Measurements from ENCODE around the gene TTLL3.
"Not testable (repeated sequence)": the region's sequence is repeated elsewhere in the genome, so short reads cannot be mapped to it uniquely, and the experiment has no call there.

The TTLL3 gene

DNA sequence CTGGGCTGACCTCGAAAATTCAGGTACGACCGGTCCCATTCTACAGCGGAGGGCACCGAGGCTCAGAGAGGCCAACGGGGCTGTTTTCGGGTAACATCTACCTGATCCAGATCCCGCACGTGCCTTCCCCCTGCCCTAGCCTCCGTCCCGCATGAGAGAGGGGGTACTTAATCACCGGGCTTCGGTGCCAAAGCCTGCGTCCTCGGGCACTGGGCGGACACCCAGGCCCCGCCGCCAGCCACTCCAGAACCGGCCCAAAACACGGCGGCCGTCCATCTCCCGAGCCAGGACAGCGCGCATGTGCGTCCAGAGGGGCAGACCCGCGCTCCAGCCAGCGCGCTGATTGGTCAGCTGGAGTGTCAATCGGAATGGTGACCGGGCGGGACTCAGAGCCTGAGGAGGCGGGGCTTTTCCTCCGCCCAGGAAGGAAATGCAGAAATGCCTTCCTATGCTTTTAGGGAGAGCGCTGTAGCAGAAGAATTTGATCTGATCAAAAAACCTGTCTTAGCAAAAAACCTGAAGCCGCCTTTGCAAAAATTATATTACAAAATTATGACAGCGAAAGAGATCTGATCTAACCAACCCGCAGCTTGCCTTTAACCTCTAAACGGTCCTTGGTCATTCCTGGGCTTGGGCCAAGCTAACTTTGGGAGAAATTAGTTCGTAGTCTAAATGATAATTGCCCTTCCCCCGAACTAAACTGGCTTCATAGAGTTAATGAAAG lies 33.8 kb downstream of the TTLL3 start, which contains the start of gene RPUSD3:
Gene RPUSD3, minus strand, starts transcription at position 294 of the 724 bp plus-strand sequence. Its CDS starts 18 bp downstream, at position 276.
- peak; percentile 96 for DNase-seq

DNA sequence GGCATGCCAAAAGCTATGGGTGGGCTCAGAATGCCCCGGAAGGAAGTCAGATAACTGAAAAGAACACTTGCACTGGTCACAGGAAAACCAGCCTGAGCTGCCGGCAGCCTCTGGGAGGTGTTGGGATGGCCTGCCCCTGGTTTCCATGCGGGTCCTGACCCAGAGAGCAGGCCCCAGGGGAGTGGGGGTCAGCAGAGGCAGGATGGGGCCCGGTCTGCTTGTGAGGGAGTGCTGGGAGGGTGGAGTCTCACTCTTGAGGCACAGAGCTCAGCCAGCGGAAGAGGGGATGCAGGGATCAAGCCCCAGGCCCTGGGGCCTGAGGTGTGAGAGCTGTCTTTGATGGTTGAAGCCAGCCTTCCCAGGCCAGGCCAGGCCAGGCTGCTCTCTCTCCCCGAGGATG lies 36.2 kb downstream of the TTLL3 start:
- DNase-seq = no peak

DNA sequence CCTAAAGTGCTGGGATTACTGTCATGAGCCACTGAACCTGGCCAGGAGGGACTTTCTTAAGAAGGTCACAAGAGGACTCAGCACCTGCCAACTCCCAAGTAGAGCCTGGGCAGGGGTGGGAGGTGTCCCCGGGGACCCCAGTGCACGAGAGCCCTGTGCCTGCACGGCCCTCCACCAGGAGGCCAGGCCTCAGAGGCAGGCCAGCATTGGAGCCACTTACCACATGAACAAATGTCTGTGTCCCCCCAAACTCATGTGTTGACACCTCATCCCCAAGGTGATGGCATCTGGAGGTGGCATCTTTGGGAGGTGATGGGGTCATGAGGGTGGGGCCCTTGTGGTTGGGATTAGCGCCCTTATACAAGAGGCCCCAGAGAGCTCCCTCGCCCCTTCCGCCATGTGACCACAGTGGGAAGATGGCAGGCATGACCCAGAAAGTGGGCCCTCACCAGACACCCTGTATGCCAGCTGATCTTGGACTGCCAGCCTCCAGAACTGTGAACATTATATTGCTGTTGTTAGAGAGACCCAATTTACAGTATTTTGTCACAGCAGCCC lies 36.9 kb downstream of the TTLL3 start:
- no peak for DNase-seq

DNA sequence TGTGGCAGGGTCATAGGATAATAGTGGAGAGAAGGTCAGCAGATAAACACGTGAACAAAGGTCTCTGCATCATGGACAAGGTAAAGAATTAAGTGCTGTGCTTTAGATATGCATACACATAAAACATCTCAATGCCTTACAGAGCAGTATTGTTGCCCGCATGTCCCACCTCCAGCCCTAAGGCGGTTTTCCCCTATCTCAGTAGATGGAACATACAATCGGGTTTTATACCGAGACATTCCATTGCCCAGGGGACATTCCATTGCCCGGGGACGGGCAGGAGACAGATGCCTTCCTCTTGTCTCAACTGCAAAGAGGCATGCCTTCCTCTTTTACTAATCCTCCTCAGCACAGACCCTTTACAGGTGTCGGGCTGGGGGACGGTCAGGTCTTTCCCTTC lies 37.8 kb downstream of the TTLL3 start:
- DNase-seq = not testable (repeated sequence)

DNA sequence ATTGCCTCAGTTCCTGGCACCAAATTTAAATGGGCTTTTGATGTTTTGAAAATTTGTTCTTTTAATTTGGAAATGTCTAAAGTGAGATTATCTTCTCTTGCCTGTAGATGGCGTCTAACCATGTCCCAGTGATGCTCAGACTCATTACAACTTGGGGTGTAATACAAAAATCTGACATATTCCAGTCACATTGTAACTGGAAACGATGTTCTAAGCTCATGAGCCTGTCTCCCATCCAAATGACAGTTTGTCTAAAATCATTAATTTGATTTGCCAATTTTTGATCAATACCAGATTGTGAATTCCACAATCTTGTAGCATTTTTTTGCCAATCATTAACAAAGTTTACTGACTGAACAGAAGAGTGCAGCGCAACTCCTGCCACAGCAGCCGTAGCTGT lies 38.8 kb downstream of the TTLL3 start:
- peak; percentile 64 for DNase-seq

DNA sequence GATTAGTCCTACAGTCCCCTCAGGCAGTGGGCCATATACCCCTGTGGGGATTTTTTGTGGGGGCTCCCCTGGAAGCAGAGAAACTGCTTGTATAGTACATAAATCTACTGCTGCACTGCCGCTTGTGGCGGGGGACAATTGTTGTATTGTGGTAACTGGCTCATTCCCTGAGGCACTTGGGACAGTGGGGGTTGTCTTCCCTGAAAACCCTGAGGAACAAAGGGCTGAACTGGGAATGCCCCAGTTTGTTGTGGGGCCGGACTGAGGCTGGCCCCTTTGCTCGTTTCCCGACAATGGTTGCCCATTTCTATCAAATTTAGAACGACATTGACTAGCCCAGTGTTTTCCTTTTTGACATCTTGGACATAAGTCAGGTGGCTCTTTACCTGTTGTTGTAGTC lies 41.3 kb downstream of the TTLL3 start:
- DNase-seq = not testable (repeated sequence)

DNA sequence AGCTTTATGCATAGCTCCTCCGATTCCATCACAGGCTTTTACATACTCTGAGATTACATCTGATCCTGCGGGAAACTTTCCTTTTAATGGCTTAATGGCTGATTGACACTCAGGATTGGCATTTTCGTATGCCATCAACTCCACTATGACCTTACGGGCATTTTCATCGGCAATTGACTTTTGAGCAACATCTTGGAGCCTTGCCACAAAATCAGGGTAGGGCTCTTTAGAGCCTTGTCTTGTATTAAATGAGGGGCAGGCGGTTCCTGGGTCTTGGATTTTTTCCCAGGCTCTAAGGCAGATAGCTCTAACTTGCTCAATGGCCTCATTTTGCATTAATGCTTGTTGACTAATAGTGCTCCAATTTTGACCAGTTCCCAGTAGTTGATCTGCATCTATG lies 41.9 kb downstream of the TTLL3 start:
- not testable (repeated sequence) for DNase-seq

DNA sequence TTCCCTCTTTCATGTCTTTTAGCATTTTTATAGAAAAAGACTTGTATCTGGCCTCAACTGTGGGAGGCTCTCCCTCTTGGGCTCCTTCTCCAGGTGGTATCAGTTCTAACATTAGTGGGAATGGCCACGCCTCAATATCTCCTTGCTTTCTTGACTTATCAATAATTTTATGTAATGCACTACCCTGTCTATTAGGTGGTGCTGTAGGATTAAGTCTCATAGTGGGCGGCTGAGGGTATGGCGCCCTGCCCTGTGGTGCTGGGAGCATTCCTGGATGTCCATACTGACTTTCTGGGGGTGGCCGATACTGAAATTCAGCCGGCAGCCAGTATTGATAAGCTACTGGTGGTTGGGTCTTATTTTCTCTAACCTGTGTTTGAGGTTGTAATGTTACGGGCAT lies 42.5 kb downstream of the TTLL3 start:
- DNase-seq = no peak

DNA sequence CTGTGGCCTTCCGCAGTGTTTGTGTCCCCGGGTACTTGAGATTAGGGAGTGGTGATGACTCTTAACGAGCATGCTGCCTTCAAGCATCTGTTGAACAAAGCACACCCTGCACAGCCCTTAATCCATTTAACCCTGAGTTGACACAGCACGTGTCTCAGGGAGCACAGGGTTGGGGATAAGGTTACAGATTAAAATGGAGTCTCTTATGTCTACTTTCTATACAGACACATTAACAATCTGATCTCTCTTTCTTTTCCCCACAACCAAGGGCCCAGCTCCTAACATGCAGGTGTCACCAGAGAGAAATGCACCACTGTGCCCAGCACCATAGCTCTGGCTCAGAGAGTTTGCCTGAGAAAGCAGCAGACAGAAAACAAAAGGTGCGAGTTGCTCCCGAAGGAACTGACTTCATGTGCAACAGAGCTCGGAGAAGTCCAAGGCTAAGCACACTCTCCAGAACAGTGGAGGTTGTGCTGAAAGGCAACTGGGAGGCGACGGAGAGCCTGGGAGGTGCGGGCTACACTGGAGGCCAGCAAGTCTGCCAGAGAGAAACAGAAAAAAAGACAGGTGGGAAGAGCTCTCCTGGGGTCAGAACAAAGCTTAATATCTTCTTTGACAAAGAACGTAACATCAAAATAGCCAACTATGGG lies 44.4 kb downstream of the TTLL3 start:
- DNase-seq = not testable (repeated sequence)

DNA sequence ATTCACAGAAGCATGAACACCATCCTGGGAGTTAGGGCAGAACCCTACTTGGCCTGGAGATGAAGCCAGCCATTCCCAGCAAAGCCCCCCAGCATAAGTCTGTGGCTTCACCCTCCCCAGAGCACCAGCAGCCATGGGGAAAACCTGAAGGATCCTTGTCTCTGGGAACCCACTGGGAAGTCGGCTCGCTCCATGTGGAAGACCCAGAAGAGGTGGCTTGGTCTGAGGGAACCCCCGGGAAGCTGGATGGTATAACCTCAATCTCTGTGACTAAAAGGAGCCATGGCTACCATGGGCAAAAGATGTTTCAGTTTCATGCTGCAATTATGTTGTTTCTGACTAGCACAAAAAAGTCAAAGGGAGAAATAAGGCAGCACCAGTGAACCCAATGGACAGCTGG lies 45.5 kb downstream of the TTLL3 start:
- no peak for DNase-seq

DNA sequence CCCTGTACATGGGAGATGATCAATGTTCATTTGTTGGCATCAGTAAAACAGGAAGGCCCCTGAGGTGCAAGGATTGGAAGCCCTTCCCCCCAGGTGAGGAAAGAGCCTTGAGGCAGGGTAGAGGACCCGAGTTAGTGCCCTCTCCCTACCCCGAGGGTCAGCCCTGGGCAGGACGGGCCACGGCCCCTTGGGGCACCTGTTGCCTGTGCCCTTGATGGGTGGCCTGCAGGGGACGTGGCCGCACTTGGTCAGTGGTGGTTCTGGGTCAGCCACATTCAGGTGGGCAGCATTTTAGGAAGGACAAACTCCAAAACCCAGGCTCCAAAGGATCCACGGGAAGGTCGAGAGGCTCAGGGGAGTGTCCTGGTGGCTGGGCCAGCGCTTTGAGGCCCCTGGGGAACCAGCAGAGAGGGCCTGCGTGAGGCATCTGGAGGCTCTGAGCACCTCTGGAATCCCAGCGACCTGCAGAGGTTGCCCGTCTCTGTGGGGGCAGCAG lies 49.5 kb downstream of the TTLL3 start:
- no peak for DNase-seq

DNA sequence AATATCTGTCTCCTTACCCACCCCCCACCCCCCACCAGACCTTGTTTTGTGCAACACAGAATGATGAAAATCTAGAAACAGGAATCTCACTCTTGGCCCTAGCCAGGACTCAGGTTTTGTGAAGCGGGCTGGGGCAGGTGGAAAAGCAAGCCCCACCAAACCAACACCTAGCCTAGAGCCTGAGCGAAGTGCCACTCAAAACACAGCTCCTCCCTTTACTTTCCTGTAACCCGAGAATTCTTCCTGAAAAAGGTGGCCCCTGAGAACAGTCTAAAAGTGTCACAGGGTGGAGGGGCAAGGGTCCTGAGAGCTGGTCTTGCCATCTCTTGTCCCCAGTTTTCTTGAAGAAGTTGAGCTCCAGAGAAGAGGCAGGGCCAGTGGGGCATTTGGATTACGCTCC lies 51.1 kb downstream of the TTLL3 start:
- DNase-seq = no peak

DNA sequence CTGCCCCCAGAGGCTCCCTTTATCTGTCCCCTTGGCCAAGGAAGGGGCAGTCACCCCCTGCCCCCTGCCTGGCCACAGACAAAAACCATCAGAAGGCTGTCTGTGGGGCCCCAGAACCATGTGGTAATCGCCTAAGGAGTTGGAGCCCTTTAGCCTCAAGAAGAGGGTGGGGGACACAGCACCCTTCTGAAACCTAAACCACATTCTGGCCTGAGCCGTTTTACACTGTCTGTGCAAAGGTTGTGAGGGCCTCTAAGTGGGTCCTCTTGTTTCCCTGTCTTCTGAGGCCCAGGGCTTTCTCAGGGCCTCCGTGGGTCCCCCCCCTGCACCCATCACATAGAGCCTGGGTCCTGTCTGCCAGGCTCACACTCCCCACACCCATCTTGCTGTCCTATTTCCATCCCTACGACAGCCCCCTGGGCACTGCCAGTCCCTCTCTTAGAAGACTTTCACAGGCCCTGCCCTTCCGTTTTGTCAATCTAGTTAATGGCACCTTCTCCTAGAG lies 51.6 kb downstream of the TTLL3 start:
- no peak for DNase-seq

DNA sequence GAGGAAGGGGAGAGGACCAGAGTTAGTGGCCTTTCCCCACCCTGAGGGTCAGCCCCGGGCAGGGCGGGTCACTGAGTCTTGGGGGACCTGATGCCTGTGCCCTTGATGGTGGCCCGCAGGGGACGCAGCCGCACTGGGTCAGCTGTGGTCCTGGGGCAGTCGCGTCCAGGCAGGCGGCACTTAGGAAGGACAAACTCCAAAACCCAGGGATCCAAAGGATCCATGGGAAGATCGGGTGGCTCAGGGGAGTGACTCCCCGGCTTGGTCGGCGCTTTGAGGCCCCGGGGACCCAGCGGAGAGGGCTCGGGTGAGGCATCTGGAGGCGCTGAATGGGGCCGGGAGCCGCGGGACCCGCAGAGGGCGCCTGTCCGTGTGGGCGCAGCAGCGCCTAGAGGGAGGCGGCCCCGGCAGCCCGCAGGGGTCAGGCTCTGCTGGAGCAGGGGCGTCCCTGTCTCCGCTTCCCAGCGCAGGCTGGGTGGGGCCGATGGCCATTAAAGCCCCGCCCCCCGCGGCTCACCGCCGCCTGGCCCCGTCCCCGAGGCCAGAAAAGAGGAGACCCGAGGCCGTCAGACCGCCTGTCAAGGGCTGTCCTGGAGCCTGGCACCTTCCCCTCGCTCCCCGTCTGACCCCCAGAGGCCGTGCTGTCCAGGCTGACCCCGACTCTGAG lies 52.5 kb downstream of the TTLL3 start:
- peak; percentile 21 for DNase-seq

DNA sequence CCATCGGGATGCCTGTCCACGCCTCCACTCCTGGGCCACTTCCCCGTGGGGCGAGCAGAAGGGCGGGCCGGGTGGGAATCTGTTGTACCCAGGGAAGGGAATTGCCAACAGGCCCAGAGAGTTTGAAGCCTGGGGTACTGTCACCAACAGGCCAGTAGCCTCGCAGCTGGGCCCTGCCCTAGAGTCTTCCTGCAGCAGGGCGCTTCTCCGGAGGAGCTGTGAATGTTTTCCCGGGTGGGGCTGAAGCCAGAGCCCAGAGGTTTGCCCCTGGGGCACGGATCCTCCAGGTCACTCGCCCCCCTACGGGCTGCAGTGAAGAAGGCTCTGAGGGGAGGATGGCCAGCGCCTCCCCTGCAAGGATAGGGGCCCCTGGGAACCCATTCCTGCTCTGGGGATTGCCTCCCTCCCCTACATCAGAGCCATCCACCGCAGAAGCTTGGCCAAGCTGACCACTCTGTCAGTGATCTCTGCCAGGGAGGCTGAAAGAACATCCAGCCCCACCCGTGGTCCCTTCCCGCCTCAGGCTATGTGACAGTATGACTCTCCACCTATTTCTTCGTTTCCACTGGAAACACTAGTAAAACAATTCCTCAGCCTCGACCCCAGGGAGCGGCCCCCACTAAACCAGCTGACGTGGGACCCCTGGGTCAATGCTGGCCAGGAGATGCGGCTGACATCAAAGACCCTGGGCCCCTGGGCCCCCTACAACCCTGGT lies 53.2 kb downstream of the TTLL3 start:
- no peak for DNase-seq

DNA sequence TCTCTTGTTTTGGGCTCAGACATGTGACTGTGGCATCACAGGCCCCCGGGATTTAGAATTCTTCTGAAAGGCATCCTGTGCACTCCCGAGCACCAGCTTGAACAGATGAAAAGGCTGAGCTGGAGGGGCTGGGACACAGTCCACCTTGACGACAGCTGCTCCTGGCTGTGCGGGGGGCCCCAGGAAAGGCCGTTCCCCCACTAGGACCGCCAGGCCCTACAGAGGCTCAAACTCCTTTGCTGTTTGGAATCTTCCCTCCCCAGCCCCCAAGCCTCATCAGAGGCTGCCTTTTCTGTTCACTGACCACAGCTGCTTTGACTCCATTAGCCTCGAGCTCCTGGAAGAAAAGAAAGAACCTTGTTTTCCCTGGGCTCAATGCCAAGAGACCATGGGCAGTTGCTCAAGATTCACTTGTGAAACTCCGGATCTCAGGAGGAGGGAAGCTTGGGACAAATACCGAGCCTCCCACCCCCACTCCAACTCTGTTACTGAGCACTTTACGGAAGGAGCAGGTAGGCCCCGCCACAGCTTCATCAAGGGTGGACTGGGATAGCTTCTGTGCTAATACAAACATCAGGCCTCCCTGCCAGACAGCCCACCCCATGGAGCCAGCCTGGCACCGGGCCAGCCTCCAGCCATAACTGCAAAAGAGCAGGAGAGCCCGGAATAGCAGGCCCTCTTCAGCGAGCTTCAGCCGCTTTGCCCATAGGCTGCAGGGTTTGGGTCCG lies 54.3 kb downstream of the TTLL3 start:
- DNase-seq = no peak

DNA sequence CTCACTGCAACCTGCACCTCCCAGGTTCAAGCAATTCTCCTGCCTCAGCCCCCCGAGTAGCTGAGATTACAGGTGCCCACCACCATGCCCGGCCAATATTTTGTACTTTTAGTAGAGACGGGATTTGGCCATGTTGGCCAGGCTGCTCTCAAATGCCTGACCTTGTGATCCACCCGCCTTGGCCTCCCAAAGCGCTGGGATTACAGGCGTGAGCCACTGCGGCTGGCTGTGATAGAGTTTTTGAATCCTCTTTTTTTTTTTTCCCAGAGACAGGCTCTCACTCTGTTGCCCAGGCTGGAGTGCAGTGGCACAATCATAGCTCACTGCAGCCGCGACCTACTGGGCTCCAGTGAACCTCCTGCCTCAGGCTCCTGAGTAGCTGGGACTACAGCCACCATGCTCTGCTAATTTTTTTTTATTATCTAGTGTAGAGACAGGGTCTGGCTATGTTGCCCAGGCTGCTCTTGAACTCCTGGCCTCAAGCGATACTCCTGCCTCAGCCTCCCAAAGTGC lies 55.1 kb downstream of the TTLL3 start:
- DNase-seq = not testable (repeated sequence)

DNA sequence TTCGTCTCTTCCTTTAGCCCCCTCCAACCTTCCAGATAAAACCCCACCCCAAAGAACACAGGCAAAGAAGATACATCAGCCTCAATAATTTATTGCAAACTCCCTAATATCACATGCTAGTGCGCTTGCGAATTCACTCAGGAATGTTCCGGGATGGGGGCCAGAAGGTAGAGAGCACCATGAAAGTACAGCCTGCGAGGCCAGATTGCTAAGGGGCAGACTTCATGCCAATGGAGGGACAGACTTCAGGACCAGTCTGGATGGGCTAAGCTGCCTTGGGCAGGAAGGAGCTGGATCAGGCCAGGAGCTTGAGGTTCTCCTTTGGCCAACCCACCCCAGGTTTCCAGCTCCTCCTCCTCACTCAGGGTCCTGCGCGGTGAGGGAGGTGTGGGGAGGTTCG lies 56.6 kb downstream of the TTLL3 start:
- no peak for DNase-seq

DNA sequence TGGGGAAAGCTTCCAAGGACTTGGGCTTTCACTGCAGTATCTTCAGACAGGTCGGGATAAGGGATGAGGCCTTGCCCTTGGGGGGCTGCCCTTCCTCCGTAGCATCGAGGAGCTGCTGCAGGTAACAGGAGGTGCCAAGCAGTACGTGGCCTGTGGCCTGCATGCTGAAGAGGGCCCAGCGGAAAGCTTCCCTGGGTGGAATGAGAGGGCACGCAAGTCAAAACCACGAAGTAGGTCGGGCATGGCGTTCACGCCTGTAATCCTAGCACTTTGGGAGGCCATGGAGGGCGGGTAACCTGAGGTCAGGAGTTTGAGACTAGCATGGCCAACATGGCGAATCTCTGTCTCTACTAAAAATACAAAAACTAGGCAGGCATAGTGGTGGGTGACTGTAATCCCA lies 57.0 kb downstream of the TTLL3 start:
- no peak for DNase-seq

DNA sequence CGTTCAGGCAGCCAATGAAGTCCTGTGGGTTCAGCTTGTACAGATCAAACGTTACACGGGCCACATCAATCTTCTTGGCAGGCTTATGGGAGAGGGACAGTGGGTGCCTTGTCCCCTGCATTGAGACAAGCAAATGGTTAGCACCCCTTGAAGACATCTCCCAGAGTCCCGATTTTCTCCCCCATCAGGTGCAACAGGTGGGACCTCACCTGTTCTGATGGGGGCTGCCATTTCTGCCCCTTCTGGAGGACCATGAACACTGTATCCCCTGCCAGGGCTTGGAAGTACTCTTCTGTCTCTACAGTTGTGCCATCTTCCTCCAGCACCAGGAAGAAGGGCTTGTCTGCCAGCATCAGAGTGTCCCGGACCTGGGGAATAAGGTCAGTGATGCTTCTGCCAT lies 59.9 kb downstream of the TTLL3 start:
- DNase-seq = no peak

DNA sequence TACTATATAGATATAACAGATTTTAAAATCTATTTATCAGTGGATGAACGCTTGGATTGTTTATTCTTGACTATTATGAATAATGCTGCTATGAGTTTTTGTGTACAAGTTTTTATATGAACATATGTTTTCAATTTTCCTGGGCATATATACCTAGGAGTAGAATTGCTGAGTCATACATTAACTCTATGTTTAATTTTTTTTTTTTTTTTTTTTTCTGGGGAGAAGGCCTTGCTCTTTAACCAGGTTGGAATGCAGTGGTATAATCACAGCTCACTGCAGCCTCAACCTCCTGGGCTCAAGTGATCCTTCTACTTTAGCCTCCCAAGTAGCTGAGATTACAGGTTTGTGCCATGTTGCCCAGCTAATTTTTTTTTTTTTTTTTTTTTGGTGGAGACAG lies 60.9 kb downstream of the TTLL3 start:
- DNase-seq = no peak

DNA sequence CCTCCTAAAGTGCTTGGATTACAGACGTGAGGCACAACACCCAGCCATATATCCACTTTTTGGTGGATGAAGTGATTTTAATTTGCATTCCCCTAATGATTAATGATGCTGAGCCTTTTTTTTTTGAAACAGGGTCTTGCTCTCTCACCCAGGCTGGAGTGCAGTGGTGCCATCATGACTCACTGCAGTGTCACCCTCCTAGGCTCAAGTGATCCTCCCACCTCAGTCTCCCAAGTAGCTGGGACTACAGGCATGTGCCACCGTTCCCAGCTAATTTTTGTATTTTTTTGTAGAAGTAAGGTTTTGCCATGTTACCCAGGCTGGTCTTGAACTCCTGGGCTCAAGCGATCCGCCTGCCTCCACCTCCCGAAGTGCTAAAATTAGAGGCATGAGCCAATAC lies 62.0 kb downstream of the TTLL3 start:
- DNase-seq = not testable (repeated sequence)

All from CD4-positive, alpha-beta T cell treated with Interleukin-17A for 1 hour (primary cell).